ENCODE results near the gene ABCA10.

- TF ChIP-seq, protein P1, sequence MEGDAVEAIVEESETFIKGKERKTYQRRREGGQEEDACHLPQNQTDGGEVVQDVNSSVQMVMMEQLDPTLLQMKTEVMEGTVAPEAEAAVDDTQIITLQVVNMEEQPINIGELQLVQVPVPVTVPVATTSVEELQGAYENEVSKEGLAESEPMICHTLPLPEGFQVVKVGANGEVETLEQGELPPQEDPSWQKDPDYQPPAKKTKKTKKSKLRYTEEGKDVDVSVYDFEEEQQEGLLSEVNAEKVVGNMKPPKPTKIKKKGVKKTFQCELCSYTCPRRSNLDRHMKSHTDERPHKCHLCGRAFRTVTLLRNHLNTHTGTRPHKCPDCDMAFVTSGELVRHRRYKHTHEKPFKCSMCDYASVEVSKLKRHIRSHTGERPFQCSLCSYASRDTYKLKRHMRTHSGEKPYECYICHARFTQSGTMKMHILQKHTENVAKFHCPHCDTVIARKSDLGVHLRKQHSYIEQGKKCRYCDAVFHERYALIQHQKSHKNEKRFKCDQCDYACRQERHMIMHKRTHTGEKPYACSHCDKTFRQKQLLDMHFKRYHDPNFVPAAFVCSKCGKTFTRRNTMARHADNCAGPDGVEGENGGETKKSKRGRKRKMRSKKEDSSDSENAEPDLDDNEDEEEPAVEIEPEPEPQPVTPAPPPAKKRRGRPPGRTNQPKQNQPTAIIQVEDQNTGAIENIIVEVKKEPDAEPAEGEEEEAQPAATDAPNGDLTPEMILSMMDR (conservative IDR thresholded peaks at IDR 0.05; ENCODE audit: low read depth, low read length) = no peak
- no peak for TF ChIP-seq EZH2phosphoT487 (IDR thresholded peaks at IDR 0.05; ENCODE audit: borderline replicate concordance, low read length)
These were observed 40.7 kb upstream of the ABCA10 start for GRCh38 chr17:69269131-69269998.
